Measurements from ENCODE around the gene ICAM5.

ICAM5 gene

DNA sequence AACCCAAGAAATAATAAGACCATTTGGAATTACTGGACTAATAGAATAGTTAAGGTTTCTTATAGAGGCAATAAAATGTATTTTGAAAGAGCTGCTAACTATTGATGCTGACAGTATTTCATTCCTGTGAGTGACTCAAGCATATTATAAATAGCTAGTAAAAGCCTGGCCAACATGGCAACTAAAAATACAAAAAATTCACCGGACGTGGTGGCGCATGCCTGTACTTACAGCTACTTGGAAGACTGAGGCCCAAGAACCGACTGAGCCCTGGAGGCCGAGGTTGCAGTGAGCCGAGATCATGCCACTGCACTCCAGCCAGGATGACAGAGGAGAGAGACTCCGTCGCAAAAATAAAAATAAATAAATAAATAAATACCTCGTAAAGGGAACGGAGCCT, 55.0 kb downstream of the ICAM5 start:
- no peak for DNase-seq (ENCODE audit: low read depth in 2 of 2)

All from fibroblast of skin of left quadriceps (primary cell).